Endometrium (tissue), 2 donors: ENCODE measurements around the gene AGAP3.

ENCODE experiments used
- FAIRE-seq: peaks from 2 replicates; lab custom pipeline; 2012; peaks lifted over from hg19 to GRCh38; lab: Jason Lieb, UNC
- donor health status: control.
- donor health status: control.

Gene AGAP3

DNA sequence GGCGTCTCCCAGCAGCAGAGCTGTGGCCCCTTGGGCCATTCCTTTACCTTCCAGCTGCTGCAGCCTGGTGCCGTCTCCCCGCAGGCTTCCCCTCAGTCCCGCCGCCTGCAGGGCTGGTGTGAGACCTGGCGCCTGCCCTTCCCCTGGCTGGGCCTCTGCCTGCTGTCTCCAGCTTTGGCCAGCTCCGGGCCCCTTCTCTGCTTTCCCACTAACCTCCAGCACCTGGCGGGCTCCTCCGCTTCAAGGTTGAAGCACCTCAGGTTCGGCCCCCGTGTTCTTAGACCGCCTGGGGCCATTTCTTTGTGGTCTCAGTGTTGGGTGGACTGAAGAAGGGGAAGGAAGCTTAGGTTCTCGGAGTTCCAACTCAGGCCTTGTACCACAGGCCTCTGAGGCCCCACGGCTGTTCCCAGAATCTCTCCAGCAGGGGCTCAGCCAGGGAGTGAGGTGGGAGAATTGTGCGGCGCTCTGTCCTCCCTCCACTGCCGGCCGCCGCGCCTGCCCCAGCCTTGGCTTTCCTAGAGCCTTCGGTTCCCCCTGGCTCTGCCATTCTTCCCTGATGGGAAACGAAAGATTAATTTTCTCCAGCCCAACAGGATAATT is 50.9 kb downstream of the AGAP3 start:
- FAIRE-seq: no peak

DNA sequence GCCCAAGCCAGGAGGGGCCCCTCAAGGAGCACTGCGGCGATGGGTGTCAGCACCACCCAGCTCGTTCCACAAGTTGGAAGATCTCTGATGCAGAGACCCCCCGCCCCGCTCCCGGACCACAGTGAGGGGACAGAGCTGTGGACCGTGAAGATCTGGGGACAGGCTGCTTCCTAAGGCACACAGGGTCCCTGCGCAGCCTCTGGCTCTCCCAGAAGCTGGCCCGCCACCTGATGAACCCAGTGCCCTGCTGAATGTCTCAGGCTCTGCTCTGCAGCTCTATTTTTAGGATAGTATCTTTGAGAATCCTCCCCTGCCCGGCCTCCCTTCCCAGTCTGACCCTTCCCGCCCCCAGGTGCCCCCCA is 51.5 kb downstream of the AGAP3 start:
- no peak for FAIRE-seq

GRCh38 chr7:151138153-151138851 is 52.0 kb downstream of the AGAP3 start:
- no peak for FAIRE-seq

- no peak for FAIRE-seq
Observed at GRCh38 chr7:151139071-151139790, 53.0 kb downstream of the AGAP3 start.

DNA sequence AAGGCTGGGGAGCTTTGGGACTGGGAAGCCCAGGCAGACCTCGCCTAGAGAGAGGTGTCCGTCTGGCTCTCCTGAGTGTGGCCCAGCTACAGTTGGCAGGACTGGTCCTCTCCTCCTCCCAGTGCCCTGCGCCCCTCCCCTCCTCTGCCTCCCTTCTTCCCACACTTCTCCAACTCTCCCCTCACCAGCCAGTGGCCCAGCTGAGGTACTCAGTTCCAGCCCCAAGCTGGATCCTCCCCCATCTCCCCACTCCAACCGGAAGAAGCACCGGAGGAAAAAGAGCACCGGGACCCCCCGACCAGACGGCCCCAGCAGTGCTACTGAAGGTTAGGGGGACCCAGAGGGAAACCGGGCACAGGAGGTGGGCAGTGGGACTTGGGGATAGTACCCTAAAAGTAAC is 53.5 kb downstream of the AGAP3 start:
- FAIRE-seq: no peak

DNA sequence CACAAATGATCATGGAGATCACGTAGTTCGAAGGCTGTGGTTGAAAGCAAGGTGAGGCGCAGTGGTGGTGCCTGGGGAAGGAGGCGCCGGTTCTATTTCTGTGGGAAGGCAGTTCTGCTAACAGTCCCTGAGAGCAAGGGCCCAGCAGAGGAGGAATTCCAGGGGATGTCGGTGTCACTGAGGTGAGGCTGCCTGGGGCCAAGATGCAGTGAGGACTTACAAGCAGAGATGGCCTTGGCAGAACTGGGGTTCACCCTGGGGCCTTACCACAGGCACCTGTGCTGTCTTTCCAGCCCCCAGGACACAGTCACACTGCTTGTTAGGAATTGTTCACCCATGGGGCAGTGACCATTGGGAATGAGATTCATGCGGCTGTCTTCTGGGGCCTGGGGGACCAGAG is 54.6 kb downstream of the AGAP3 start:
- FAIRE-seq: no peak

GRCh38 chr7:151141311-151141854 is 55.1 kb downstream of the AGAP3 start:
- no peak for FAIRE-seq

DNA sequence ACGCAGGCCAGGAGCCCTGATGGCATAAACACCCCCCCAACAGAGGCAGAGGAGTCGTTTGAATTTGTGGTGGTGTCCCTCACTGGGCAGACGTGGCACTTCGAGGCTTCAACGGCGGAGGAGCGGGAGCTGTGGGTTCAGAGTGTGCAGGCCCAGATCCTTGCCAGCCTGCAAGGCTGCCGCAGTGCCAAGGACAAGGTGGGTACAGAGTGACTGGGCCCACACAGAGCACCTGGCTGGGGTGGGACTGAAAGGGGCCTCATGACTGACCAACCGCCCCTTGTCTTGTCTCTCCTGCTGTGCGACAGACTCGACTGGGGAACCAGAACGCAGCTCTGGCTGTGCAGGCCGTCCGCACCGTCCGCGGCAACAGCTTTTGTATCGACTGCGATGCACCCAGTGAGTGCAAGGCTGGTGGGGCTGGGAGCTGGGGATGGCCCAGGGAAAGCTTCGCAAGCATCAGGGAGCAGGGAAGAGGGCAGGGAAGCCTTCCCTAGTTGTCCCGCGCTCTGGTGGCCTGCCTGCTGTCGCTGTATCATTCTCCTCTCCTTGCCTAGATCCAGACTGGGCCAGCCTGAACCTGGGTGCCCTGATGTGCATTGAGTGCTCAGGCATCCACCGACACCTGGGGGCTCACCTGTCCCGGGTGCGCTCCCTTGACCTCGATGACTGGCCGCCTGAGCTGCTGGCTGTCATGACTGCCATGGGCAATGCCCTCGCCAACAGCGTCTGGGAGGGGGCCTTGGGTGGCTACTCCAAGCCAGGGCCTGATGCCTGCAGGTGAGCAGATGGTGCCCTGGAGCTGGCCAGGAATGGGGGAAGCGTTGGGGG is 55.8 kb downstream of the AGAP3 start:
- no peak for FAIRE-seq

DNA sequence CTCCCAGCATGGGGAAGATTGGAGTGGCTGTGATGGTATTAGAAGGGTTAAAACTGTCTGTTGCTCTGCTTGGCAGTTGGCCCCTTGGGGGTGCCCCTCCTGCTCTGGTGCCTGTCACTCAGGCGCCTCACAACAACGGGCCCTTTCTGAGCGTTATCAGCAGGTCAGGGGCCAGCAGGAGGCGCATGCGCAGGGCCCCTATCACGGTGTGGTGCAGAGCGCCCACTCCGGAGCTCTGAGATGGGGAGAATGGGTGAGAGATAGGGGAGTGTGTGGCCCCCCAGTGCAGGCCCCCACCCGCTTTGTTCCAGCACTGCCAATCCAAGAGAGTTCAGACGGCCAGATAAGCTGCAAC is 56.4 kb downstream of the AGAP3 start:
- FAIRE-seq: no peak

GRCh38 chr7:151143261-151144015 is 57.2 kb downstream of the AGAP3 start:
- no peak for FAIRE-seq

DNA sequence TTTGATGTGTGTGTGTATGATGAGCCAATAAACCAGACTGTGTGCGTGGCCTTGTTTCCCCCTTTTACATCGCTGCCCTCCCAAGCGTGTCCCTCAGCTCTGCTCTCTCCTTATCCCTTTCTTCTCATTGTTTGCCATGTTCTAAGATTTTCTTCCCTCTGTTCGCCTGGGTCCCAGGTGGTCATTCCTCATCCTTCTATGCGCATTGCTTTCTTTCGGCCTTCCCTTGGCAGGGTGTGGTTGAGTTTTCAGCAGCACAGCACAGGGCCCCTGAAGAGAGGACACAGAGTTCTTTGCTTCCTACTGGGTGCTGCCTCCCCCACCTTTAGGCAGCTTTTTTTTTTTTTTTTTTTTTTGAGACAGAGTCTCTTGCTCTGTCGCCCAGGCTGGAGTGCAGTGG is 58.1 kb downstream of the AGAP3 start:
- no peak for FAIRE-seq

DNA sequence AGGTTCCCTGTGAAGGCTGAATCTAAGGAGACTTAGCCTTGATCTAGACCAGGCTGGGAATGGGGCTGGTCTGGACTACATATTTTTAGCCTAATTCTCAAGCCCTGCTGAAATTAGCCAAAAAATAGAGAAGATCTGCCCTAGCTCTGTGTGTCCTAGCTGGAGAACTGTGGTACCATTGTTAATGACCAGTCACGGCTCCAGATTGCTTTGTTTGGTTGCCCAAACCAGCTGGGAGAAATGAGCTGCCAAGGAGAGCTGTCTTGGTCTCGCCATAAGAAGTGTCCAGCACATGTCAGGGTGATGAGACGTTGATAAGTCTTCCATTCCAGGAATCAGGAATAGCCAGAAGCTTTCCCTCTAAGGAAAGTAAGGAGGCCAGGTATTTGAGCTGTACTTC is 60.5 kb downstream of the AGAP3 start:
- no peak for FAIRE-seq

DNA sequence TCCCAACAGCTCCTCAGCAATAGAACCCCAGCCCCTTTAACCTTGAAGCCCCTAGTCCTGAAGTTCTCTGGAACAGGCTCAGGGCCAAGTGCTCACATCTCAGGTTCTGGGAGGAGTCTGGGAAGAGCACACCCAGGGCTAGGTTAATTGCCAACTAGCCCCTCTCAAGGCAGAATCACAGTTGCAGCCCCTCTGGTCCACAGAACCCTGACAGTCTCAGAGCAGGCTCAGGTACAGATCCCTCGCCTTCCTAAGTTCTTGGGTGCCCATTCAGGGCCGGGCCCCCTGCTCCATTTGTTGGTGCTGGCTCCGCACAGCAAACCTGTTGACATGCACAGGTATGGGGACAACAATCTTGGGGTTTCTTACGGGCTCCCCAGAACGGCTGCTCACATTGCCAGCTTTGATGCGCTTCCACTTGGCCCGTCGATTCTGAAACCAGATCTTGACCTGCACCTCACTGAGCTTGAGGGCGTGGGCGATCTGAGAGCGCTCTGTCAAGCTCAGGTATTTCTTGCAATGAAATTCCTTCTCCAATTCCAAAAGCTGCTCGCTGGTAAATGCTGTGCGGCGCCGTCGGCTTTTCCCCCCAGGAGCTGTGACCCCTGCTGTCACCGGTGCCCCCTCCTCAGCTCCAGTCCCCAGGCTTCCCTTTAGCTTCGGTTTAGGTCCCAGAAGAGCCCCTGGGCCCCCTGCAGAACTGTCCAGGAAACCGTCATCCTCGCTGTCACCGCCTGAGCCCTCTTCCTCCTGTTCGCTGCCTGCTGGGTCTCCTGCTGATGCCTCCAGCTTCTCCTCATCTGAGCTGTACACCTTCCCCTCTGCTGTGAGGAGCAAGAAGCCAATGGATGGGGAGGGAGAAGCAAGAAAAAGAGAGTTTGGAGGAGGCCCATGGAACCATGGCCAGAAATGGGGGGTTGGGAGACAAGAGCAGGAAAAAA is 62.3 kb downstream of the AGAP3 start:
- no peak for FAIRE-seq

GRCh38 chr7:151150388-151150787 is 64.1 kb downstream of the AGAP3 start:
- no peak for FAIRE-seq

DNA sequence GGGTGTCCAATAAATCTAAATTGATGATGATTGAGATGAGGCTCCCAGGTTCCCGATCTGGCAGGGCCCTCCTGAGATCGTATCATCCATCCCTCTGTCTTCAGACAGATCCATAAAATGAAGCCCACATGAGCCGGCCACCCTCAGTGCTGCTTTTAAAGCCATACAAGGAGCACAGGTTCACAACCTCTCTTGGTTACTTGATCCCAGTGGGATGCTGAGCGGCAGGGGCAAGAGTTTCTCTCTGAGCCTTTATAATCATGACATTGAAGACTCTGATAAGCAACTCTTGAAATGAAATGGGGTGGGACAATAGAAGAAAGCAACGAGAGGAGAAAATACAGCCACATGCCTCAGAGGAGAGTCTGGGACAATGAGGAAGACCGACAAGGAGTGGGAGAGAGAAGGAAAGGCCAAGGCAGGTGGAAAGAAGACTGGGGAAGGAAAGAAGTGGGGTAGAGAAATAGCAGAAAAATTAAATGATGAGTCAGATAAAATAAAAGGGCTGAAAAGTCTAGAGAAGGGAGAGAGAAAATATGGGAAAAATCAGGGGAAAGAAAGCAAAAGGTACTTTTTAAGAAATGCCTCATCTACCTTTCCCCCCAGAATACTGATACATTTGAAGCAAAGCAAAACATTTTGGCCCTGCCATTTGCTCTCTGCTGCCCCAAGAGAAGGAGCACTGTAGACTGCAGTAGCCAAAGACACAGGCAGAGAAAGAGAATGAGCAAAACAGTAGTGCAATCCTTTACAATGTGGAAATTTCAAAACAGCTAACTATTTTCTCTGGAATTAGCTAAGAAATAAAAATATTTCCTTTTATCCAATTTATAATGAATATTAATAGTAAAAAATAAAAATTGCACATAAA is 66.6 kb downstream of the AGAP3 start:
- no peak for FAIRE-seq

GRCh38 chr7:151157645-151158329 is 71.5 kb downstream of the AGAP3 start:
- no peak for FAIRE-seq

DNA sequence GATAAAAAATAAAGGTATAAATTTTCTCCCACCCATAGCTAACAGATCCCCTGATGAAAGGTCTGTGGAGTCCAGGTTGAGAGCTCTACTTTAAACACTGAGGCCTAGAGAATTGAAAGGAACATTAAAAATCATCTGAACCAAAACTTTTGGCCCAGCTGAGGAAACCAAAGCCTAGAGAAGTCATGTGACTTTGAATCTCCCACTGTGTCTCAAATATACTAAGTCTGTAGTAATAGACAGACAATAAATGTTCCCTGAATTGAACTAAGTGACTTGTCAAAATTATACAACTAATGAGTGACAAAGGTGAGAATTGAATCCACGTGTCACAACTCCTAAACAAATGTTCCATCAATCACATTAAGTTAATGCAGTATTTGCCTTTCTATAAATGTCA is 75.5 kb downstream of the AGAP3 start:
- no peak for FAIRE-seq

DNA sequence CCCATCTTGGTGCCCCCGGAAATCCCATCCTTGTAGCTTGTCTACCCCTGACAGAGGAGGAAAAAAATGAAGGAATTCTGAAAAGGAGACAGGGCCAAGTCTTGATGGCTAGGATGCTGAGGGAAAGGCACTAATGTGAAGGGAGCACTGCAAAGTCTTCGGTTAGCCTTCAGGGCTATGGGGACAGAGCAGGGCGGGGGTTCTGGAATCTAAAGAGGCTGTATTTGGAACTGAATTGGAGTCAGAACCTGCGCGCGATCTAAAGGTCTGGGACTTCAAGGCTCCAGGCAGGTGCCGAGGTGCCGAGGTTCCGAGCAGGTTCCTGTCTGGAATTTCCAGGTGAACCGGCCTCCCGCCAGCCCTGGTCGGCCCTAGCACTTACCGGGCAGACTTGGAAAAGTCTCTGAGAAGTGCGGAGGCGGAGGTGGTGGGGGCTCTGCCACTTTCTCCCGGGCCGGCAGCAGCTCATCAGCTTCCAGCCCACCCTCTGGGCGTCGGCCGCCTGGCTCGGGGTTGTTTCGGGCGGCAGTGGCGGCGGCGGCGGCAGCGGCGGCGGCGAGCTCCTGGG is 80.4 kb downstream of the AGAP3 start:
- no peak for FAIRE-seq
